Heart left ventricle (tissue), 16 donors: ENCODE measurements around the gene ADGRL3. TPM values are rescaled to one million over a fixed set of nuclear protein-coding genes. Genes with fewer than 3 reads are reported as not detected.
"Not testable (repeated sequence)": the region's sequence is repeated elsewhere in the genome, so short reads cannot be mapped to it uniquely, and the experiment has no call there.

Source experiments
- ATAC-seq, 4 donors: fragments of 200-7000 bp; cut with Tn5 transposase; one replicate each; pipeline ENCODE4 v1.9.1; 2020 to 2022; ENCODE audit warnings: moderate library complexity in 4 of 4, mild to moderate bottlenecking in 3 of 4, moderate number of reproducible peaks in 1 of 4
- DNase-seq, 5 donors: peaks; one replicate each; pipeline ENCODE4 v3.0.0-alpha.2; 2020
- H3K27ac ChIP-seq, 12 donors: fragments of 200-600 bp; sonication (generic) in 4 of 12; one replicate each; pipeline versions ENCODE4 v1.5.0 to v1.8.0; 2016 to 2022; ENCODE audit warnings: mild to moderate bottlenecking in 2 of 12
- H3K27me3 ChIP-seq, 9 donors: fragments of 200-600 bp; sonication (generic) in 2 of 9; one replicate each; pipeline versions ENCODE4 v1.5.1 to v1.8.0; 2016 to 2022; ENCODE audit warnings: mild to moderate bottlenecking in 3 of 9
- H3K36me3 ChIP-seq, 9 donors: fragments of 200-600 bp; sonication (generic) in 2 of 9; one replicate each; pipeline versions ENCODE4 v1.5.0 to v1.8.0; 2018 to 2022; ENCODE audit warnings: mild to moderate bottlenecking in 2 of 9
- H3K4me1 ChIP-seq, 12 donors: fragments of 200-600 bp; sonication (generic) in 4 of 12; one replicate each; pipeline versions ENCODE4 v1.5.0 to v1.8.0; 2016 to 2022; ENCODE audit warnings: mild to moderate bottlenecking in 3 of 12
- H3K4me3 ChIP-seq, 12 donors: fragments of 200-600 bp; sonication (generic) in 4 of 12; one replicate each; pipeline versions ENCODE4 v1.5.0 to v1.8.0; 2017 to 2022; ENCODE audit warnings: mild to moderate bottlenecking in 9 of 12, moderate library complexity in 4 of 12
- H3K9me3 ChIP-seq, 12 donors: fragments of 200-600 bp; sonication (generic) in 4 of 12; one replicate each; pipeline versions ENCODE4 v1.5.0 to v1.8.0; 2016 to 2022; ENCODE audit warnings: mild to moderate bottlenecking in 1 of 12
- POLR2A ChIP-seq, 2 donors: fragments of 450-650 bp; IDR thresholded peaks; one replicate each; pipeline ENCODE4 v1.6.1; 2017; ENCODE audit warnings: antibody characterized with exemption in 2 of 2, mild to moderate bottlenecking in 2 of 2, moderate library complexity in 2 of 2
- WGBS, 4 donors: extraction: QIAGEN DNeasy Blood & Tissue Kit in 2 of 4; methylation state at CpG; one replicate each; pipeline versions ENCODE4 v1.1.5 to v1.1.7; 2013 to 2018; 5-methylcytosine and 5-hydroxymethylcytosine counted together
- intact Hi-C, 10 donors: fragments of 100-400 bp; cut with DNase I; formaldehyde crosslinking; loops; one replicate each; pipeline versions ENCODE4 v1.11.1 to v1.14.2; 2022
- polyA plus RNA-seq, 2 donors: library from polyadenylated mRNA; stranded (reverse); fragments of 200-250 nt; gene quantifications; one replicate each; pipeline ENCODE4 v1.2.3, GENCODE V29; 2013
- total RNA-seq, 9 donors: library from RNA; depleted of rRNA in 2 of 9; stranded (reverse); fragments of >200 nt in 2 of 9; fragmentation: NEBNext Ultra II Directional in 3 of 9; extraction: Animal tissue kit (Norgen Biotek cat#: 25700) in 3 of 9; gene quantifications; one replicate each; pipeline versions ENCODE4 v1.1.0 to v1.2.4, GENCODE V29; 2016 to 2023
- TF ChIP-seq, protein P1 (sequence below), 12 donors: fragments of 200-600 bp; sonication (generic) in 4 of 12; IDR thresholded peaks; one replicate each; pipeline versions ENCODE4 v1.5.0 to v1.8.0; 2018 to 2022; ENCODE audit warnings: antibody characterized with exemption in 12 of 12, mild to moderate bottlenecking in 5 of 12
- donor health status: ischemic (EF 13 %, LVEDD 7.1; RV severe dilation, severe dysfunction).
- donor health status: healthy with polysubstance abuse.
- donor health status: DM: no; HTN: yes; CAD: no.
- donor health status: DM: no; HTN: no; CAD: no.
- donor health status: ischemic (EF 25% LVEDD 6.9; RV normal size, moderate dysfunction).
- donor health status: ischemic (EF 25% LVEDD 5.7; RV mildly dilated, moderate dysfunction).
- donor health status: healthy.
- donor health status: DM: yes; HTN: yes; CAD: no.
- donor health status: ischemic (EF 35%, LVEDD 5.7; RV mildly dilated, moderate dysfunction).
- donor health status: nonischemic (EF 11% LVEDD 7.7; RV severe dilation, severe dysfunction).
- donor health status: DM: yes; HTN: yes; CAD: no.
- donor health status: PGD.
- donor health status: ischemic (EF 29% LVEDD 5.4; RV normal size, mild dysfunction).
- donor health status: nonischemic (EF 23%, LVEDD 6.1; RV moderate dilation, normal function).

ADGRL3 gene
- total and polyA plus RNA-seq, 11 donors, result 0.84 to 24.4 (median 7.6) TPM

DNA sequence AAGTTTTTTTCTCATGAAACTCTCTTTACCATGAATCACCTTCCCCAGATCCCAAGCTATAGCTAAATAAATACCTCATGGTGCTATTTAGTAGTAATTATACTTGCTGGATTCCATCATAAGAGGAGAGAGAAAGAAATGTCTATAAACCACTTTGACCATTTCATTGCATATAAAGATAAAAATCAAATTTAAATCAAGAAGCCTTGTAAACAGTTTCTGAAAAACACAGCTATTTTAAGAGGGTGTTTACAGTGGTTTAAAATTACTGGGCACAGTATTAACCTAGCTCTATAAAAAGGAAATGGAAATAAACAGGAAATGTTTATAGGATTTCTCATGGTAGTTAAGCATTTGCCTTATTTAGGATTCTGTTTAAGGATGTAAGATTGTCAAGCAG, 637.9 kb downstream of the ADGRL3 start:
- ATAC-seq (no peak), DNase-seq (no peak)
- Histone ChIP-seq H3K27ac (no peak overlapping the region), H3K36me3 (no peaks in the 10 kb centered on the region), H3K4me1 (no peaks in the 10 kb centered on the region), H3K9me3 (no peaks in the 10 kb centered on the region), H3K4me3 (no peak overlapping the region), H3K27me3 (no peaks in the 10 kb centered on the region)
- TF ChIP-seq POLR2A (IDR thresholded peaks at IDR 0.05), result no peak
- TF ChIP-seq, protein P1, sequence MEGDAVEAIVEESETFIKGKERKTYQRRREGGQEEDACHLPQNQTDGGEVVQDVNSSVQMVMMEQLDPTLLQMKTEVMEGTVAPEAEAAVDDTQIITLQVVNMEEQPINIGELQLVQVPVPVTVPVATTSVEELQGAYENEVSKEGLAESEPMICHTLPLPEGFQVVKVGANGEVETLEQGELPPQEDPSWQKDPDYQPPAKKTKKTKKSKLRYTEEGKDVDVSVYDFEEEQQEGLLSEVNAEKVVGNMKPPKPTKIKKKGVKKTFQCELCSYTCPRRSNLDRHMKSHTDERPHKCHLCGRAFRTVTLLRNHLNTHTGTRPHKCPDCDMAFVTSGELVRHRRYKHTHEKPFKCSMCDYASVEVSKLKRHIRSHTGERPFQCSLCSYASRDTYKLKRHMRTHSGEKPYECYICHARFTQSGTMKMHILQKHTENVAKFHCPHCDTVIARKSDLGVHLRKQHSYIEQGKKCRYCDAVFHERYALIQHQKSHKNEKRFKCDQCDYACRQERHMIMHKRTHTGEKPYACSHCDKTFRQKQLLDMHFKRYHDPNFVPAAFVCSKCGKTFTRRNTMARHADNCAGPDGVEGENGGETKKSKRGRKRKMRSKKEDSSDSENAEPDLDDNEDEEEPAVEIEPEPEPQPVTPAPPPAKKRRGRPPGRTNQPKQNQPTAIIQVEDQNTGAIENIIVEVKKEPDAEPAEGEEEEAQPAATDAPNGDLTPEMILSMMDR (IDR thresholded peaks at IDR 0.05), result no peak
- intact Hi-C loops, result no loop called here

- no peak for TF ChIP-seq POLR2A (IDR thresholded peaks at IDR 0.05)
- TF ChIP-seq, protein P1 (IDR thresholded peaks at IDR 0.05), result no peak
- ATAC-seq, result no peak
These were observed 641.6 kb downstream of the ADGRL3 start for GRCh38 chr4:61841714-61842113.

GRCh38 chr4:61851126-61851525, 651.0 kb downstream of the ADGRL3 start:
- Histone ChIP-seq H3K9me3 (no peaks in the 10 kb centered on the region), H3K27me3 (no peaks in the 10 kb centered on the region), H3K4me3 (no peak overlapping the region), H3K4me1 (no peaks in the 10 kb centered on the region), H3K36me3 (no peaks in the 10 kb centered on the region), H3K27ac (no peak overlapping the region)
- TF ChIP-seq, protein P1 (IDR thresholded peaks at IDR 0.05), result no peak
- no peak for TF ChIP-seq POLR2A (IDR thresholded peaks at IDR 0.05)
- no peak for DNase-seq
- intact Hi-C loops, result no loop called here
- 83 to 90% (median 88%) methylated on average over 3 of the region's 3 CpGs for WGBS, 4 donors
- no peak for ATAC-seq

More at GRCh38 chr4:61841714-61842113, 641.6 kb downstream of the ADGRL3 start:
- Histone ChIP-seq H3K36me3 (no peaks in the 10 kb centered on the region), H3K4me3 (no peak overlapping the region), H3K27ac (no peak overlapping the region), H3K9me3 (no peaks in the 10 kb centered on the region), H3K27me3 (no peaks in the 10 kb centered on the region), H3K4me1 (no peaks in the 10 kb centered on the region)
- intact Hi-C loops, result no loop called here
- WGBS, 4 donors, result 62 to 76% (median 69%) methylated on average over 3 of the region's 3 CpGs
- DNase-seq, result no peak

- H3K36me3 ChIP-seq, ATAC-seq, H3K27me3 ChIP-seq, DNase-seq, H3K4me3 ChIP-seq, intact Hi-C loops, H3K4me1 ChIP-seq, H3K27ac ChIP-seq, H3K9me3 ChIP-seq: not testable (repeated sequence)
- WGBS, 4 donors, result 89 to 96% (median 91%) methylated on average over 5 of the region's 5 CpGs
These were observed 652.0 kb downstream of the ADGRL3 start for GRCh38 chr4:61852105-61852504.

DNA sequence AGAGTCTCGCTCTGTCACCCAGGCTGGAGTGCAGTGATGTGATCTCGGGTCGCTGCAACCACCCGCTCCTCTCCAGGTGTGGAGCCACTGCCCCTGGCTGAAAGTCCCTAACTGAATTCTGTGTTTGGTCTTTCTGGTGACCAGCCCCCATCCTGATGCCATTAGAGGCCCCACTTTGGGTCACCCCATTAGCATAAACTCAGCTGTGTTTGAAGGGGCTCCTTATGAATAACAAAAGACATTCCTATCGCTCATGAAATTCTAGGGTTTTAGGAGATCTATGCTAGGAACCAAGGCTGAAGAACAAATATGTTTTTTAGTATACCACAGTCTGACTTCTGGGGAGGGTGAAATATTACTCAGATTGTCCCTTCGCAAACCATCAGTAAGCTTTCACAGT, 652.9 kb downstream of the ADGRL3 start:
- no peaks in the 10 kb centered on the region for H3K4me1 ChIP-seq
- ATAC-seq, result no peak
- no peaks in the 10 kb centered on the region for H3K27me3 ChIP-seq
- no peaks in the 10 kb centered on the region for H3K9me3 ChIP-seq
- no peak overlapping the region for H3K27ac ChIP-seq
- WGBS, 4 donors, result 83 to 89% (median 84%) methylated on average over 6 of the region's 6 CpGs
- DNase-seq, result no peak
- TF ChIP-seq, protein P1 (IDR thresholded peaks at IDR 0.05), result no peak
- no peak for TF ChIP-seq POLR2A (IDR thresholded peaks at IDR 0.05)
- no peak overlapping the region for H3K4me3 ChIP-seq
- intact Hi-C loops, result no loop called here
- H3K36me3 ChIP-seq, result no peaks in the 10 kb centered on the region
